Neural cell (in vitro differentiated cells): ENCODE results near the gene AKR7A3.

ENCODE experiments used
- CTCF ChIP-seq: fragments of 450-650 bp; IDR thresholded peaks from 2 replicates; pipeline ENCODE4 v1.5.1; 2014; ENCODE audit warnings: antibody characterized with exemption, mild to moderate bottlenecking, moderate library complexity; ENCODE audit not compliant: poor library complexity, severe bottlenecking
- EP300 ChIP-seq: fragments of 450-650 bp; conservative IDR thresholded peaks from 2 replicates; pipeline ENCODE4 v1.6.1; 2014; ENCODE audit warnings: antibody characterized with exemption, mild to moderate bottlenecking, moderate library complexity; ENCODE audit not compliant: poor library complexity, severe bottlenecking
- EZH2 ChIP-seq: fragments of 200-600, 300-800 bp; shearing (Covaris generic), sonication (generic); IDR thresholded peaks from 2 replicates; pipeline ENCODE4 v1.6.1; 2014; ENCODE audit warnings: antibody characterized with exemption, low read length, borderline replicate concordance, mild to moderate bottlenecking; ENCODE audit not compliant: insufficient read depth, poor library complexity, severe bottlenecking
- POLR2AphosphoS5 ChIP-seq: IDR thresholded peaks from 2 replicates; pipeline ENCODE4 v1.6.1; 2012
- REST ChIP-seq: IDR thresholded peaks from 2 replicates; pipeline ENCODE4 v1.6.1; 2012; ENCODE audit warnings: borderline replicate concordance
- TAF1 ChIP-seq: IDR thresholded peaks from 2 replicates; pipeline ENCODE4 v1.6.1; 2012; ENCODE audit warnings: low read depth

- no peak for TF ChIP-seq EP300
- no peak for TF ChIP-seq EZH2
- TF ChIP-seq REST: no peak
- TF ChIP-seq CTCF: no peak
- TF ChIP-seq POLR2AphosphoS5: no peak
- no peak for TF ChIP-seq TAF1
Observed at GRCh38 chr1:19283891-19284290, 4.7 kb downstream of the AKR7A3 start.
